K562 treated with DMSO at 1 percent for 24 hours (cell line): ENCODE results near the gene SMIM1. TPM values are rescaled to one million over a fixed set of nuclear protein-coding genes. Genes with fewer than 3 reads are reported as not detected.

Experiments
- total RNA-seq: library from RNA; unstranded; fragments of 300-600 nt; gene quantifications from 2 replicates; pipeline ENCODE4 v1.2.3, GENCODE V29; 2022; ENCODE audit warnings: low read depth; ENCODE audit not compliant: insufficient read depth

The SMIM1 gene, protein sequence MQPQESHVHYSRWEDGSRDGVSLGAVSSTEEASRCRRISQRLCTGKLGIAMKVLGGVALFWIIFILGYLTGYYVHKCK
- total RNA-seq = 73.0 and 79.5 TPM in 2 replicates

DNA sequence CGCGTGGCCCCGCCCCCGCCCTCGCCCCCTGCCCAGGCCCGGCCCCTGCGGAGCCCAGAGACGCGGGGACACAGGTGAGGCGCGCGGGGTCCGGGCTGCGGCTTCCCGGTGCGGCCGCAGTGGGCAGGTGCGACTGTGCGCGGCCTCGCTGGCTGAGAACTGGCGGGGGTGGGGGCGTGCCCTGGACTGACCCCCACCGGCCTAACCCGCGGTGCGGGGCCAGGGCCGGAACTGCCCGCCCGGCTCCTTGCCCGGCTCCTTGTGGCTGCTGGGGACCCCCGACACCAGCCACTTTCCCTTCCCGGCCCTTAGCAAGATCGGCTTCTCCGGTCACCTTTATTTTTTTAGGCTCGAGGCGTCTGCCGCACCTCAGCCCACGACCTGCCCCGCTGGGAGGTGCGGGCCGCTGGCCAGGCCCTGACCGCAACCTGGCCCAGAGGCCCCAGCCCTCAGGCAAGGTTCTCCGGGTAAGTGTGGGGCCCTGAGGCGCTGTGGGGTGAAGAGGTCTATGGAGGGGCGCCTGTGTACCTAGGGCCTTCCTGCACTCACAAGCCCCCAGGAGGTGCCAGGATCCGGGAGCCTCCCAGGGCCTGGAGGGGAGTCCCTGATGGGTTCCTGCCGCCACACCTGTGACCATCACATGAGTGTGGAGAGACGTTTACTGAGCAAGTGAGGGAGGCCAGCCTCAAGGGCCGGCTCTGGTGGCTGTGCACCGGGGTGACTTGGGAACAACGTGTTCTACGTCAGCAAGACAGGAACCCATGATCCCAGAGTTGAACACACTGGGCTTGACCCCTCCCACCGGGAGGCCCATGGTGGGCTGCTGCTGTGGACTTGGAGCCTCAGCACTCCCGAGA, at the start of gene SMIM1:
SMIM1 (plus strand) TSS at position 35 of the 857 bp plus-strand sequence. CDS start 2,625 bp downstream, outside the sequence.

GRCh38 chr1:3752400-3752945, 20.1 kb upstream of the SMIM1 start, which contains the start of gene CCDC27:
CCDC27 (plus strand) TSS chr1:3752450; CDS start chr1:3752482, 32 bp downstream.

DNA sequence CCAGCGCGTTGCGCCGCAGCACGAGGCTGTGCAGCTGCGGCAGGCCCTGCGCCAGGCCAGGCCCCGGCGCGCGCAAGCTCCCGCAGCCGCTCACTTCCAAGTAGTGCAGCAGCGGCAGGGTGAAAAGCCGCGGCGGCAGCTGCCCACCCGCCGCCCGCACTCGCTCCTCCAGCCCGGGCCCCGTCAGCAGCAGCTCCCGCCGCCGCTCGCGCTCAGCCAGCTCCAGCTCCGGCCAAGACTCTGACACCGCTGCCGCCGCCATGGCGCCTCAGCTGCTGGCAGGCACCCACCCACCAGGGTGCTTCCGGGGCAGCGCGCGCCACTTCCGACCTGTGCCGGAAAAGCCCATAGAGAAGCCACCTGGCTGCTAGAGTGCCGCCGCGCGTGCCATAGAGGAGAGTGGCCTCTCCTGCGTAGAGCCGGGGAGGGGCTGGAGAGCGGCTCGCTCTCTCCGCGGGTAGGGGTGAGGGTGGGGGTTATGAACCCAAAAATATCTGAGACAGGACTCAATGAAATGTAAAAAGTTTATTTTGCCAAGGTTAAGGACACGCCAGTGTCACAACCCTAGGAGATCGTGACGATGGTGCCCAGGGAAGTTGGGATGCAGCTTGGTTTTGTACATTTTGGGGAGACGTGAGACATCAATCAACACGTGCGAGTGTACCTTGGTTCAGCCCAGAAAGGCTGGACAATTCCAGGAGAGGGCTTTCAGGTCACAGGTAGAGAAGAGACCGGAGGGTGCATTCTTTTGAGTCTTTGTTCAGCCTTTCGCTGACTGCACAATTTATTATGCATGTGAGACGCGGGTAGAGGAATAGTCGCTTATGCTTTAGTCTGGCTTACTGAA, 23.9 kb downstream of the SMIM1 start, which contains the start of gene LRRC47:
LRRC47 (minus strand) TSS at position 284 of the 847 bp plus-strand sequence; CDS start at position 262, 22 bp downstream.

Other genes with a start within 250 kb of the SMIM1 start
- 2.3 and 5.2 TPM in 2 replicates for gene MEGF6, start 161.2 kb upstream of the SMIM1 start, total RNA-seq
- gene TPRG1L, start 147.7 kb upstream of the SMIM1 start, total RNA-seq = 24.3 and 29.6 TPM in 2 replicates
- gene WRAP73, start 122.6 kb upstream of the SMIM1 start, total RNA-seq = 34.6 and 40.1 TPM in 2 replicates
- gene TP73, start 120.2 kb upstream of the SMIM1 start, total RNA-seq = 1.3 and 1.7 TPM in 2 replicates
- not detected in 2 replicates for gene CCDC27, start 20.3 kb upstream of the SMIM1 start, total RNA-seq
- gene LRRC47, start 23.7 kb downstream of the SMIM1 start, total RNA-seq = 50.5 and 51.7 TPM in 2 replicates
- 35.2 and 43.7 TPM in 2 replicates for gene CEP104, start 84.5 kb downstream of the SMIM1 start, total RNA-seq
- 4.6 and 5.9 TPM in 2 replicates for gene DFFB, start 84.7 kb downstream of the SMIM1 start, total RNA-seq
- 20.9 and 25.0 TPM in 2 replicates for gene C1orf174, start 127.5 kb downstream of the SMIM1 start, total RNA-seq